WTC11 (cell line): Measurements from ENCODE around the gene MRNIP.

ENCODE experiments used
- ATF3 ChIP-seq: sonication (generic); formaldehyde crosslinking; conservative IDR thresholded peaks from 2 replicates; pipeline ENCODE4 v1.8.1; 2022; ENCODE audit warnings: mild to moderate bottlenecking, missing genetic modification reagents
- CTCF ChIP-seq: fragments of 200-600 bp; IDR thresholded peaks from 2 replicates; pipeline ENCODE4 v1.8.0; 2022; ENCODE audit warnings: antibody characterized with exemption
- E2F4 ChIP-seq: sonication (generic); formaldehyde crosslinking; IDR thresholded peaks from 2 replicates; pipeline ENCODE4 v1.8.1; 2022; ENCODE audit warnings: low read depth, mild to moderate bottlenecking, moderate library complexity, missing genetic modification reagents, borderline replicate concordance
- ESRRA ChIP-seq: sonication (generic); formaldehyde crosslinking; IDR thresholded peaks from 2 replicates; pipeline ENCODE4 v1.8.1; 2022; ENCODE audit warnings: mild to moderate bottlenecking, missing genetic modification reagents, borderline replicate concordance
- HMGA2 ChIP-seq: fragments of 250-450 bp; sonication (Bioruptor Pico); IDR thresholded peaks from 2 replicates; pipeline ENCODE4 v1.4.0; 2021; ENCODE audit warnings: mild to moderate bottlenecking, moderate library complexity
- TCF7 ChIP-seq: sonication (generic); formaldehyde crosslinking; IDR thresholded peaks from 2 replicates; pipeline ENCODE4 v1.8.0; 2022; ENCODE audit warnings: mild to moderate bottlenecking, low read depth, missing genetic modification reagents, moderate library complexity
- ZNF281 ChIP-seq: sonication (generic); formaldehyde crosslinking; IDR thresholded peaks from 2 replicates; pipeline ENCODE4 v1.8.0; 2023; ENCODE audit warnings: mild to moderate bottlenecking, missing genetic modification reagents
- ZNF671 ChIP-seq: fragments of 250-450 bp; sonication (Bioruptor Pico); IDR thresholded peaks from 2 replicates; pipeline ENCODE4 v1.8.0; 2021; ENCODE audit warnings: mild to moderate bottlenecking
- TF ChIP-seq, protein P1 (sequence below): sonication (generic); formaldehyde crosslinking; IDR thresholded peaks from 2 replicates; pipeline ENCODE4 v1.8.1; 2023; ENCODE audit warnings: mild to moderate bottlenecking, missing genetic modification reagents, borderline replicate concordance
- TF ChIP-seq, protein P2 (sequence below): sonication (generic); formaldehyde crosslinking; IDR thresholded peaks from 2 replicates; pipeline ENCODE4 v1.8.0; 2022; ENCODE audit warnings: mild to moderate bottlenecking, missing genetic modification reagents
- TF ChIP-seq, protein P3 (sequence below): sonication (generic); formaldehyde crosslinking; IDR thresholded peaks from 2 replicates; pipeline ENCODE4 v1.8.1; 2022; ENCODE audit warnings: low read depth, missing genetic modification reagents, borderline replicate concordance

- no peak for TF ChIP-seq TCF7
- no peak for TF ChIP-seq CTCF
- TF ChIP-seq, protein P1, sequence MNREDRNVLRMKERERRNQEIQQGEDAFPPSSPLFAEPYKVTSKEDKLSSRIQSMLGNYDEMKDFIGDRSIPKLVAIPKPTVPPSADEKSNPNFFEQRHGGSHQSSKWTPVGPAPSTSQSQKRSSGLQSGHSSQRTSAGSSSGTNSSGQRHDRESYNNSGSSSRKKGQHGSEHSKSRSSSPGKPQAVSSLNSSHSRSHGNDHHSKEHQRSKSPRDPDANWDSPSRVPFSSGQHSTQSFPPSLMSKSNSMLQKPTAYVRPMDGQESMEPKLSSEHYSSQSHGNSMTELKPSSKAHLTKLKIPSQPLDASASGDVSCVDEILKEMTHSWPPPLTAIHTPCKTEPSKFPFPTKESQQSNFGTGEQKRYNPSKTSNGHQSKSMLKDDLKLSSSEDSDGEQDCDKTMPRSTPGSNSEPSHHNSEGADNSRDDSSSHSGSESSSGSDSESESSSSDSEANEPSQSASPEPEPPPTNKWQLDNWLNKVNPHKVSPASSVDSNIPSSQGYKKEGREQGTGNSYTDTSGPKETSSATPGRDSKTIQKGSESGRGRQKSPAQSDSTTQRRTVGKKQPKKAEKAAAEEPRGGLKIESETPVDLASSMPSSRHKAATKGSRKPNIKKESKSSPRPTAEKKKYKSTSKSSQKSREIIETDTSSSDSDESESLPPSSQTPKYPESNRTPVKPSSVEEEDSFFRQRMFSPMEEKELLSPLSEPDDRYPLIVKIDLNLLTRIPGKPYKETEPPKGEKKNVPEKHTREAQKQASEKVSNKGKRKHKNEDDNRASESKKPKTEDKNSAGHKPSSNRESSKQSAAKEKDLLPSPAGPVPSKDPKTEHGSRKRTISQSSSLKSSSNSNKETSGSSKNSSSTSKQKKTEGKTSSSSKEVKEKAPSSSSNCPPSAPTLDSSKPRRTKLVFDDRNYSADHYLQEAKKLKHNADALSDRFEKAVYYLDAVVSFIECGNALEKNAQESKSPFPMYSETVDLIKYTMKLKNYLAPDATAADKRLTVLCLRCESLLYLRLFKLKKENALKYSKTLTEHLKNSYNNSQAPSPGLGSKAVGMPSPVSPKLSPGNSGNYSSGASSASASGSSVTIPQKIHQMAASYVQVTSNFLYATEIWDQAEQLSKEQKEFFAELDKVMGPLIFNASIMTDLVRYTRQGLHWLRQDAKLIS (CRISPR knock-in tag), result no peak
- TF ChIP-seq ATF3 (CRISPR knock-in tag), result no peak
- TF ChIP-seq ZNF671 (CRISPR knock-in tag), result no peak
- TF ChIP-seq E2F4 (CRISPR knock-in tag), result no peak
- TF ChIP-seq ESRRA, result no peak
- TF ChIP-seq, protein P2, sequence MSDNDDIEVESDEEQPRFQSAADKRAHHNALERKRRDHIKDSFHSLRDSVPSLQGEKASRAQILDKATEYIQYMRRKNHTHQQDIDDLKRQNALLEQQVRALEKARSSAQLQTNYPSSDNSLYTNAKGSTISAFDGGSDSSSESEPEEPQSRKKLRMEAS (CRISPR knock-in tag), result no peak
- TF ChIP-seq, protein P3, sequence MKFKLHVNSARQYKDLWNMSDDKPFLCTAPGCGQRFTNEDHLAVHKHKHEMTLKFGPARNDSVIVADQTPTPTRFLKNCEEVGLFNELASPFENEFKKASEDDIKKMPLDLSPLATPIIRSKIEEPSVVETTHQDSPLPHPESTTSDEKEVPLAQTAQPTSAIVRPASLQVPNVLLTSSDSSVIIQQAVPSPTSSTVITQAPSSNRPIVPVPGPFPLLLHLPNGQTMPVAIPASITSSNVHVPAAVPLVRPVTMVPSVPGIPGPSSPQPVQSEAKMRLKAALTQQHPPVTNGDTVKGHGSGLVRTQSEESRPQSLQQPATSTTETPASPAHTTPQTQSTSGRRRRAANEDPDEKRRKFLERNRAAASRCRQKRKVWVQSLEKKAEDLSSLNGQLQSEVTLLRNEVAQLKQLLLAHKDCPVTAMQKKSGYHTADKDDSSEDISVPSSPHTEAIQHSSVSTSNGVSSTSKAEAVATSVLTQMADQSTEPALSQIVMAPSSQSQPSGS (CRISPR knock-in tag), result no peak
- TF ChIP-seq ZNF281, result no peak
- TF ChIP-seq HMGA2 (CRISPR knock-in tag), result no peak
Observed at GRCh38 chr5:179875741-179876609, 17.4 kb upstream of the MRNIP start.
